Skin epidermis (tissue), 12 donors: ENCODE data around the gene CFAP299.
A peak's percentile ranks its signal among the peaks of the same experiment; 100 is the strongest.

Source experiments
- H3K27ac ChIP-seq, 21 experiments: fragments of 200-600 bp; sonication (generic) in 11 of 21; one replicate each; pipeline ENCODE4 v1.5.0; 2020; ENCODE audit warnings: mild to moderate bottlenecking in 3 of 21, inconsistent platforms in 2 of 21, moderate library complexity in 2 of 21
- H3K4me3 ChIP-seq, 7 experiments: fragments of 200-600 bp; sonication (generic) in 2 of 7; one replicate each; pipeline ENCODE4 v1.5.0; 2020; ENCODE audit warnings: inconsistent platforms in 2 of 7, mild to moderate bottlenecking in 2 of 7, moderate library complexity in 1 of 7

Gene CFAP299

GRCh38 chr4:80385397-80386280, 50.1 kb downstream of the CFAP299 start:
- no peak overlapping the region for H3K4me3 ChIP-seq
- H3K27ac ChIP-seq, result no peak overlapping the region

GRCh38 chr4:80386281-80386886, 50.9 kb downstream of the CFAP299 start:
- no peak overlapping the region for H3K4me3 ChIP-seq
- no peak overlapping the region for H3K27ac ChIP-seq

- H3K27ac ChIP-seq, result no peak overlapping the region
- no peak overlapping the region for H3K4me3 ChIP-seq
Measured at GRCh38 chr4:80387390-80388283, 52.1 kb downstream of the CFAP299 start.

- H3K4me3 ChIP-seq, result no peak overlapping the region
- H3K27ac ChIP-seq, result no peak overlapping the region
Measured at GRCh38 chr4:80388284-80388607, 52.7 kb downstream of the CFAP299 start.

GRCh38 chr4:80390178-80390577, 54.6 kb downstream of the CFAP299 start:
- H3K4me3 ChIP-seq, result no peak overlapping the region

GRCh38 chr4:80393246-80393969, 57.9 kb downstream of the CFAP299 start:
- no peak overlapping the region for H3K27ac ChIP-seq
- no peak overlapping the region for H3K4me3 ChIP-seq

More at GRCh38 chr4:80390178-80390577, 54.6 kb downstream of the CFAP299 start:
- H3K27ac ChIP-seq, result no peak overlapping the region

- Histone ChIP-seq H3K4me3 (no peak overlapping the region), H3K27ac (no peak overlapping the region)
Measured at GRCh38 chr4:80393970-80394250, 58.4 kb downstream of the CFAP299 start.

- Histone ChIP-seq H3K4me3 (no peak overlapping the region), H3K27ac (no peak overlapping the region)
Measured at GRCh38 chr4:80407246-80407645, 71.7 kb downstream of the CFAP299 start.

- Histone ChIP-seq H3K27ac (no peak overlapping the region), H3K4me3 (no peak overlapping the region)
Measured at GRCh38 chr4:80409809-80410208, 74.3 kb downstream of the CFAP299 start.

- Histone ChIP-seq H3K4me3 (no peak overlapping the region), H3K27ac (no peak overlapping the region)
Measured at GRCh38 chr4:80412322-80412721, 76.8 kb downstream of the CFAP299 start.

- Histone ChIP-seq H3K27ac (peak overlapping the region in 1 of 21 experiments; percentile 38), H3K4me3 (no peak overlapping the region)
Measured at GRCh38 chr4:80413086-80413485, 77.6 kb downstream of the CFAP299 start.

- H3K27ac ChIP-seq, result no peak overlapping the region
- no peak overlapping the region for H3K4me3 ChIP-seq
Measured at GRCh38 chr4:80417019-80417418, 81.5 kb downstream of the CFAP299 start.

- H3K4me3 ChIP-seq, result no peak overlapping the region
- no peak overlapping the region for H3K27ac ChIP-seq
Measured at GRCh38 chr4:80419946-80420345, 84.4 kb downstream of the CFAP299 start.

GRCh38 chr4:80420638-80421037, 85.1 kb downstream of the CFAP299 start:
- Histone ChIP-seq H3K4me3 (no peak overlapping the region), H3K27ac (no peak overlapping the region)

- no peak overlapping the region for H3K27ac ChIP-seq
- H3K4me3 ChIP-seq, result no peak overlapping the region
Measured at GRCh38 chr4:80422727-80423404, 87.3 kb downstream of the CFAP299 start.

GRCh38 chr4:80423553-80424224, 88.2 kb downstream of the CFAP299 start:
- H3K4me3 ChIP-seq, result no peak overlapping the region
- no peak overlapping the region for H3K27ac ChIP-seq

- Histone ChIP-seq H3K4me3 (no peak overlapping the region), H3K27ac (no peak overlapping the region)
Measured at GRCh38 chr4:80424225-80424581, 88.7 kb downstream of the CFAP299 start.

GRCh38 chr4:80425124-80426100, 89.9 kb downstream of the CFAP299 start:
- Histone ChIP-seq H3K27ac (no peak overlapping the region), H3K4me3 (no peak overlapping the region)
